Left forelimb (tissue), 1 donor: ENCODE results near the gene DPH1.

Experiments
- DNase-seq: peaks from one replicate; pipeline ENCODE4 v3.0.0-alpha.2; 2018; ENCODE audit warnings: low spot score

The DPH1 gene

GRCh38 chr17:2027528-2028233 lies 2.3 kb upstream of the DPH1 start:
- DNase-seq: no peak

GRCh38 chr17:2028234-2028614 lies 1.7 kb upstream of the DPH1 start:
- no peak for DNase-seq

- DNase-seq: no peak
Observed at GRCh38 chr17:2028737-2029136, 1.2 kb upstream of the DPH1 start.

- no peak for DNase-seq
Observed at GRCh38 chr17:2030779-2031163, 818 bp downstream of the DPH1 start.

- DNase-seq: no peak
Observed at GRCh38 chr17:2033153-2033552, 3.2 kb downstream of the DPH1 start.

- DNase-seq: no peak
Observed at GRCh38 chr17:2034157-2034556, 4.2 kb downstream of the DPH1 start.

GRCh38 chr17:2034806-2035540 lies 5.0 kb downstream of the DPH1 start:
- DNase-seq: no peak

- DNase-seq: no peak
Observed at GRCh38 chr17:2035541-2036488, 5.9 kb downstream of the DPH1 start.

GRCh38 chr17:2037155-2037554 lies 7.2 kb downstream of the DPH1 start:
- no peak for DNase-seq

GRCh38 chr17:2040219-2040827 lies 10.4 kb downstream of the DPH1 start:
- no peak for DNase-seq

GRCh38 chr17:2040942-2041560 lies 11.1 kb downstream of the DPH1 start:
- DNase-seq: no peak

- peak; percentile 96 for DNase-seq
Observed at GRCh38 chr17:2041561-2042389, 11.8 kb downstream of the DPH1 start, which contains the start of gene OVCA2. Gene OVCA2, plus strand, starts transcription at chr17:2042022. Its CDS starts 26 bp downstream, at chr17:2042048.

- no peak for DNase-seq
Observed at GRCh38 chr17:2042390-2042847, 12.5 kb downstream of the DPH1 start.

GRCh38 chr17:2042933-2043332 lies 13.0 kb downstream of the DPH1 start:
- DNase-seq: no peak

- no peak for DNase-seq
Observed at GRCh38 chr17:2043785-2044184, 13.8 kb downstream of the DPH1 start.

GRCh38 chr17:2044263-2044894 lies 14.4 kb downstream of the DPH1 start:
- no peak for DNase-seq

- no peak for DNase-seq
Observed at GRCh38 chr17:2047590-2047989, 17.6 kb downstream of the DPH1 start.

GRCh38 chr17:2048805-2049204 lies 18.9 kb downstream of the DPH1 start:
- DNase-seq: no peak

GRCh38 chr17:2049333-2050299 lies 19.7 kb downstream of the DPH1 start:
- DNase-seq: peak; percentile 92
